Measurements from ENCODE around the gene GALNT5.

The GALNT5 gene

DNA sequence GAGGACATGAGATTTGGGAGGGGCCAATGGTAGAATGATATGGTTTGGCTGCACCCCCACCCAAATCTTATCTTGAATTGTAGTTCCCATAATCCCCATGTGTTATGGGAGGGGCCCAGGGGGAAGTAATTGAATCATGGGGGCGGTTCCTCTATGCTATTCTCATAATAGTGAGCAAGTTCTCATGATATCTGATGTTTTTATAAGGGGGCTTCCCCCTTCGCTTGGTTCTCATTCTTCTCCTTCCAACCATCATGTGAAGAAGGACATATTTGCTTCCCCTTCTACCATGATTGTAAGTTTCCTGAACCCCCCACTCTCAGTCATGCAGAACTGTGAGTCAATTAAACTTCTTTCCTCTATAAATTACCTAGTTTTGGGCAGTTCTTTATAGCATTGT lies 105.1 kb downstream of the GALNT5 start:
- no peak overlapping the region for H3K4me3 ChIP-seq (ENCODE audit: low read depth, low read length)
- TF ChIP-seq, protein P1, sequence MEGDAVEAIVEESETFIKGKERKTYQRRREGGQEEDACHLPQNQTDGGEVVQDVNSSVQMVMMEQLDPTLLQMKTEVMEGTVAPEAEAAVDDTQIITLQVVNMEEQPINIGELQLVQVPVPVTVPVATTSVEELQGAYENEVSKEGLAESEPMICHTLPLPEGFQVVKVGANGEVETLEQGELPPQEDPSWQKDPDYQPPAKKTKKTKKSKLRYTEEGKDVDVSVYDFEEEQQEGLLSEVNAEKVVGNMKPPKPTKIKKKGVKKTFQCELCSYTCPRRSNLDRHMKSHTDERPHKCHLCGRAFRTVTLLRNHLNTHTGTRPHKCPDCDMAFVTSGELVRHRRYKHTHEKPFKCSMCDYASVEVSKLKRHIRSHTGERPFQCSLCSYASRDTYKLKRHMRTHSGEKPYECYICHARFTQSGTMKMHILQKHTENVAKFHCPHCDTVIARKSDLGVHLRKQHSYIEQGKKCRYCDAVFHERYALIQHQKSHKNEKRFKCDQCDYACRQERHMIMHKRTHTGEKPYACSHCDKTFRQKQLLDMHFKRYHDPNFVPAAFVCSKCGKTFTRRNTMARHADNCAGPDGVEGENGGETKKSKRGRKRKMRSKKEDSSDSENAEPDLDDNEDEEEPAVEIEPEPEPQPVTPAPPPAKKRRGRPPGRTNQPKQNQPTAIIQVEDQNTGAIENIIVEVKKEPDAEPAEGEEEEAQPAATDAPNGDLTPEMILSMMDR (IDR thresholded peaks at IDR 0.05; ENCODE audit: low read depth, low read length): no peak
- TF ChIP-seq POLR2A (IDR thresholded peaks at IDR 0.05; ENCODE audit: extremely low read depth, insufficient read length): no peak
- no peak for TF ChIP-seq MYC (IDR thresholded peaks at IDR 0.05; ENCODE audit: low read depth, low read length)
- TF ChIP-seq, protein P2, sequence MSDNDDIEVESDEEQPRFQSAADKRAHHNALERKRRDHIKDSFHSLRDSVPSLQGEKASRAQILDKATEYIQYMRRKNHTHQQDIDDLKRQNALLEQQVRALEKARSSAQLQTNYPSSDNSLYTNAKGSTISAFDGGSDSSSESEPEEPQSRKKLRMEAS (IDR thresholded peaks at IDR 0.05; ENCODE audit: low read depth, low read length): no peak
- no peak for DNase-seq (ENCODE audit: low read depth)

DNA sequence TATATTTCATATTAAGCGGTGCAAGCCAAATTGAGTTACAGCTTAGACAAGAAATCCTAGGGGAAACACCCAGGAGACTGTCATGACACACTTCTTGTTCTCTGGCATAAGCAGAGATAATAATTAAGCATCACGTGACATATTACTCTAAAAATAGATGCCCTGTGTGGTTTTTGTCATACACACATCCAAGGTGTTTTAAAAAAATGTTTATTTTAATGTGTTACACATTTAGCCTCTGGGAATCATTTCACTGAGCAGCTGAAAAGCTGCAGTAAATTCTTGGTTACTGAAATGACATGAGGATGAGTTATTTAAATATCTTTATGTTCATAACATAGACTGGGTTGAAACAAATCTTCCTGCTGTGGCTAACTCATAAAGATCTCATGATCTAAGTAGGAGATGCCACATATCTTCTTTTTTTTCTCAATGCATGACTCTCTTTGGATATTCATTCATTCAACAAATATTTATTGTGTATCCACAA lies 106.2 kb downstream of the GALNT5 start:
- TF ChIP-seq, protein P2 (IDR thresholded peaks at IDR 0.05; ENCODE audit: low read depth, low read length): no peak
- TF ChIP-seq POLR2A (IDR thresholded peaks at IDR 0.05; ENCODE audit: extremely low read depth, insufficient read length): no peak
- no peak for TF ChIP-seq MYC (IDR thresholded peaks at IDR 0.05; ENCODE audit: low read depth, low read length)
- TF ChIP-seq, protein P1 (IDR thresholded peaks at IDR 0.05; ENCODE audit: low read depth, low read length): no peak
- DNase-seq (ENCODE audit: low read depth): no peak
- no peak overlapping the region for H3K4me3 ChIP-seq (ENCODE audit: low read depth, low read length)

Measured in NB4 (cell line).